Measurements from ENCODE around the gene SUSD4.

Gene SUSD4

DNA sequence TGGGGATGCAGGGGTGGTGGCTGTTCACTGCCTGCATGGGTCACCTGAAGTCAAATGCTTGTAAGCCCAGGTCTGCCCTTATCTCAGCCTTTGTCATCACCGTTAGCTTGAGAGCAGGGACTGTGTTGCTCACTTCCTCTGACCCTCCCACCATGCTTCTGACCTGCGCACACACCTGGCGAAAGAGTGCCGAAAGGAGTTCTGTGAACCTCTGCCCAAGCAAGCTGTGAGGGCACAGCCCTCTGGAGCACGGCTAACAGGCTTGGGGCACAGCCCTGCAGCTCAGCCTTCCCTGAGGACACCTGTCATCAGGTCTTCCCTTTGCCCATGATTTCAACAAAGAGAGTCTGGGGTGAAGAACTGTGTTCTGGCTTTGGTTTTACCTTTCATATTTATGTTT, 93.8 kb downstream of the SUSD4 start:
- DNase-seq (ENCODE audit: low read depth): no peak
- H3K4me3 ChIP-seq (replicated peaks; ENCODE audit: low read depth, low read length): no peak overlapping the region
- no peak for TF ChIP-seq CTCF (IDR thresholded peaks at IDR 0.05; ENCODE audit: low read length, missing control alignments)

DNA sequence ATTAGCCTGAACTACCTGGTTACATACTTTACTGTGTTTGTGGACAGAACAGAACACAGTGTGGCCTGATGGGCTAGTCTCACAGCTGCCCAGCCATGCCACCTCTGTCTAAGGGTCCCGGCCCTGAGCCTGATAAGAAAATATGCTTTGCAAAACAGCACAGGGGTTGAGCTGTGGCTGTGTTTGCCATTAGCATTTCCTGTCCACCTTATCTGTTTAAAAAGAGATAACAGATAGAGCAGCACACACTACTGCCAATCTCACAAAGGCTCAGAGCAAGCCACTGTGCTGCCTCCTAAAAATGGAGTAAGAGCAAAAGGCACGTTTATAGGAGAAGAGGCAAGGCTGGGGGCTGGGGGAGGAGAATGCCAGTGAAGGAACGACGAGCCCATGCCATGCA, 95.0 kb downstream of the SUSD4 start:
- no peak overlapping the region for H3K4me3 ChIP-seq (replicated peaks; ENCODE audit: low read depth, low read length)
- DNase-seq (ENCODE audit: low read depth): no peak
- TF ChIP-seq CTCF (IDR thresholded peaks at IDR 0.05; ENCODE audit: low read length, missing control alignments): no peak

GRCh38 chr1:223266632-223267172, 97.3 kb downstream of the SUSD4 start:
- DNase-seq (ENCODE audit: low read depth): no peak
- no peak for TF ChIP-seq CTCF (IDR thresholded peaks at IDR 0.05; ENCODE audit: low read length, missing control alignments)
- no peak overlapping the region for H3K4me3 ChIP-seq (replicated peaks; ENCODE audit: low read depth, low read length)

- DNase-seq (ENCODE audit: low read depth): no peak
- TF ChIP-seq CTCF (IDR thresholded peaks at IDR 0.05; ENCODE audit: low read length, missing control alignments): no peak
Observed at GRCh38 chr1:223264983-223265908, 98.7 kb downstream of the SUSD4 start.

DNA sequence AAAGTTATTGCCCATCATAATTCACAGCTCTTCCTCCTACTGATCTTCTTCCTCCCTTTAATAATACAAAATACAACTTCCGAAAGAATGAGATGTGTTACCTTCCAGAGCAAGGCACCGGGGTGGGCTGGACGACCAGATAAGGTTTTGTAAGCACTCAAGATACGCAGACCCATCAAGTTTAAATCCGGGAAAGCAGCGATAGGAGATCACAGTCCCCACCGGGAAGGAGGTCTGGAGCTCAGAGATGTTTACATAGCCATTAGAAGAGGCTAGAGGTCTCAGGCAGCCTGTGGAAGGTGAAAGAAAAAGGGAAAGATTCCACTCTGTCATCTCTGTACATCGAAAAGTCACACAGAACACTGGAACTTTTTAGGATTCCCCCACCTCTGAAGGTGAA, 99.4 kb downstream of the SUSD4 start:
- H3K4me3 ChIP-seq (replicated peaks; ENCODE audit: low read depth, low read length): no peak overlapping the region
- TF ChIP-seq CTCF (IDR thresholded peaks at IDR 0.05; ENCODE audit: low read length, missing control alignments): no peak
- DNase-seq (ENCODE audit: low read depth): no peak

More at GRCh38 chr1:223264983-223265908, 98.7 kb downstream of the SUSD4 start:
- no peak overlapping the region for H3K4me3 ChIP-seq (replicated peaks; ENCODE audit: low read depth, low read length)

- no peak for DNase-seq (ENCODE audit: low read depth)
- no peak for TF ChIP-seq CTCF (IDR thresholded peaks at IDR 0.05; ENCODE audit: low read length, missing control alignments)
- no peak overlapping the region for H3K4me3 ChIP-seq (replicated peaks; ENCODE audit: low read depth, low read length)
Observed at GRCh38 chr1:223261914-223262313, 102.1 kb downstream of the SUSD4 start.

Measured in fibroblast of pulmonary artery (primary cell).